GM19239 (cell line): Measurements from ENCODE around the gene CALML3.
"Not testable (repeated sequence)": the region's sequence is repeated elsewhere in the genome, so short reads cannot be mapped to it uniquely, and the experiment has no call there.

Source experiments
- DNase-seq: peaks from one replicate; pipeline ENCODE4 v3.0.0; 2011; ENCODE audit warnings: low spot score; ENCODE audit not compliant: insufficient read length
- FAIRE-seq: peaks from 2 replicates; lab custom pipeline; 2011; peaks lifted over from hg19 to GRCh38; lab: Jason Lieb, UNC

The CALML3 gene

DNA sequence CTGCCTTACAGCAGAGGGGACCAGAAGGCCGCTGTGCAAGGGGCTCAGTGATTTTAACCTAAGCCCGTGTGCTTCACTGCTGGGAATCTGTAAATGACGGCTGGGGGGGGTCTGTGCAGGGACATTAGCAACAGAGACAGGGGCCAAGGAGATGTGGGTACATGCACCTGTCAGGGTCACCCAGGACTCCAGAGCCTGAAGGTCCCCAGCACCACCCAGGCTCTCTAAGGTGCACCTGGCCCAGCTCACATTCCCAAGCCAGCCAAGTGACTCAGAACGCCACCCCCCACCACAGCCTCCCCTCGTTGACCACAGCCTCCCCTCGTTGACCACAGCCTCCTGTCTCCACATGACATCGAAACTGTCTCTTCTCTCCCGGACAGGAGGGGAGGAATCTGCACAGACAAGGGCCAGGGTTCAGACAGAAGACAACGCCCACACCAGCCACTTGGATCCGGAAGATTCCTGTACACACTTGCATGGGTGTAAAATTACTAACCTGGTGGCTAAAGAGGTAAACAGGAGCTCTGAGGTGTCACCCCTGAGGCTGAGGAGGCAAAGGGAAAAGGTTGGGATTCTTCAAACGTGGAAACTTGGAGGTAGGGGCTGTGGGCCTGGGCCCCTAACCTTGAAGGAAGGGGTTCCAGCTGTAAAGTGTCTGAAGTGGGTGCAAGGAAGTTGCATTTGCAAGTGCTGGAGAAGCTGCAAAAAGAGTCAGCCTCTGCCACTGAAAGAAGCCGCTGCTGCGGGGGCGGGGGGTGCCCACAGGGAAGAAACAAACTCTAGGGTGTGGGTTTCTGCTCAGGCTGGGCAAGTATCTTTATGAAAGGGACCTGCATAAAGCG, 27.0 kb downstream of the CALML3 start:
- DNase-seq (no peak), FAIRE-seq (no peak)

- DNase-seq (no peak), FAIRE-seq (no peak)
These were observed 27.9 kb downstream of the CALML3 start for GRCh38 chr10:5552376-5553321.

- FAIRE-seq (no peak), DNase-seq (no peak)
These were observed 28.8 kb downstream of the CALML3 start for GRCh38 chr10:5553400-5554170.

- DNase-seq, result no peak
- FAIRE-seq, result no peak
These were observed 30.3 kb downstream of the CALML3 start for GRCh38 chr10:5555021-5555510.

DNA sequence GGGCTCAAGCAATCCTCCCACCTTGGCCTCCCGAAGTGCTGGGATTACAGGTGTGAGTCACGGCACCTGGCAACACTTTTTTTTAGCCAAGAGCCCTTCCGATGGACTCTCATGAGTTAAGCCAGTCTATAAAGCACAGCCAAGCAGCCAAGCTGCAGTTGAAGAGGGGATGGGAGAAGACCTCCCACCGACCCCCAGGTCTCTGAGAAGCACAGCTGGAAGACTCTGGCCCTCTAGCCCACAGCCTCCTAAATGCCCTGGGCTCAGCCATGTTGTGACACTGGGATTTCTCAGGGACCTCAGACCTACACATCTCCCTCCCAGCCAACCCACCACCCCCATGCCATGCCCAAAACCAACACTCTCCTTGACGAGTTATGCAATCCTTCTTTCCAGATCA, 31.1 kb downstream of the CALML3 start:
- no peak for DNase-seq
- FAIRE-seq, result no peak

GRCh38 chr10:5556576-5556975, 31.8 kb downstream of the CALML3 start:
- no peak for FAIRE-seq

DNA sequence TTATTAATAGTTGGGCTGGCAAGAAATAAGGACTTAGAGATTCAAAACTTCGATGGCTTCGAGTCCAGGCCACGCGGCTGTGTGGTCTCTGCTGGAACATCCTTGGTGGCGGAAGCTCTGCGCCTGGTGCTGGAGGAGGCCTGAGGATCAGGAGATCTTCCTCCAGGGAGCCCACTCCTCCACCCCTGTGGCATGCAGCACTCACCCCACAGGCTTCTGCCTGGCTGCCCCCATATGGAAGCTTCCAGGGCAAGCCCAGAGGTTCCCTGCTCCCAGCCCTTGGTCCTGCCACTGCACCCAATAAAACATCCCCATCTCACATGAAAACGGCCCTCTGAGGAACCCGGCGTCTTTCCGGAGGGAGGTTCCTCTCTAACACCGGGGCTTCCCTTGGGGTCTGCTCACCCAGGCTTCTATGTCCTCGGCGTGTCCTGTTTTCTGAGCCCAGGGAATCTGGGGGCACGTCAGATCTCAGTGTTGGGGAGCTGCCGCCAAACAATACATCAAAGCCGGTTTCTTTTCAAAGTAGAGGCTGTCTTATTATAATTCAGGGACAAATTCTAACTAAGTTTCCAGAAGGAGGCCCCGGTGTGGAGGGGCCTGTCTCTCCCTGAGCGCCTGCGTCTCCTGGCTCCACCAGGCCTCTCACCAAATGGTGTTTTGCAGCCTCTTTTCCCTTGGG, 32.4 kb downstream of the CALML3 start:
- FAIRE-seq (no peak), DNase-seq (no peak)

More at GRCh38 chr10:5556576-5556975, 31.8 kb downstream of the CALML3 start:
- DNase-seq, result no peak

- DNase-seq (no peak), FAIRE-seq (no peak)
These were observed 33.3 kb downstream of the CALML3 start for GRCh38 chr10:5557799-5558771.

GRCh38 chr10:5559022-5559421, 34.3 kb downstream of the CALML3 start:
- not testable (repeated sequence) for DNase-seq, FAIRE-seq

DNA sequence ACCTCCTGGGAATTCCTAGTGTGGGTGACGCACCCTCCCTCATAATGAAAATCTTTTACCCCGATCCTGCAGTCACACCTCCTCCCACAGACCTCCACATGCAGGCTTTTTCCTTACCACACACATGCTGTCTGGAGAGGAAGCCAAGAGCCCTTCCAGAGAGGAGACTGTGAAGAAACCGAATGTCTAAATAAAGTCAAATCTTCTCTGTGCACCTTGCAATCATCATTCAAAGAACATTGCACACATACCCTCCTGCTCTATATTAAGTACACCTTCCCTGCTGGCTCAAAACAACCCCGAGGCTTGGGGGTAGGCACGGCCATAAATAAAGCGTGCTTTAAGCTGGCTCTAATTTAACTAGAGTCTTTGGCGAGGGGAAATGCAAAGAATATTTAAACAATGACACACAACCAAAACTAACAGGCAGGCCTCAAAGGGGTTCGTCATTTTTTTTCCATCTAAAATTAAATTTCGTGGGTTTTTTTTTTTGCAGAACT, 34.9 kb downstream of the CALML3 start:
- DNase-seq, result no peak
- no peak for FAIRE-seq

DNA sequence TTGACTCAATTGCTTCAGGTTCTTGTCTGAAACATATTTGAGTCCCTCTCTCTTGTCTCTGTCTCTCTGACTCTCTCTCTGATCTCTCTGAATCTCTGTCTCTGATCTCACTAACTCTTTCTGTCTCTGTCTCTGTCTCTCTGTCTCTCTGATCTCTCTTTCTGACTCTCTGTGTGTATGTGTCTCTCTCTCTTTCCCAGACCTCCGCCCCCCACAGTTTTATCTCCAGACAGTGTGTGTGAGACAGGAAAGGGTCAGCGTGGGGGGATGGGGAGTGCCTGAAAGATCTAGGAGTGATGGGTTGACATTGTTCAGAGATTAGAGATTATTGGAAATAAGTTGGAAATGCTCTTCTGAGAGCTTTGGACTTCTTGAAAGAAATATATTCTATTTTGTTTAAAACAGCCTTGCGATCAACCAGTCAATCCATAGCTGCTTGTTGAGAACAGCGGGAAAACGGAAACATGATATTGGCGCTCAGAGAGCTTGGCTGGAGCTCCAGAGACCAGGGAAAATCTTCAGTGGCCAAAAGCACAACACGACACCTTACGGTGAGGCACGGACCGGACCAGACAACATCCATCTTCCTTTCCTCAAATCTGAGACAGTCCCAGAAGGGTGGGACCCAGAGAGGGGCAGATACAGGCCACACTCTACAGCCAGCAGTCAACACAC, 35.5 kb downstream of the CALML3 start:
- no peak for FAIRE-seq

DNA sequence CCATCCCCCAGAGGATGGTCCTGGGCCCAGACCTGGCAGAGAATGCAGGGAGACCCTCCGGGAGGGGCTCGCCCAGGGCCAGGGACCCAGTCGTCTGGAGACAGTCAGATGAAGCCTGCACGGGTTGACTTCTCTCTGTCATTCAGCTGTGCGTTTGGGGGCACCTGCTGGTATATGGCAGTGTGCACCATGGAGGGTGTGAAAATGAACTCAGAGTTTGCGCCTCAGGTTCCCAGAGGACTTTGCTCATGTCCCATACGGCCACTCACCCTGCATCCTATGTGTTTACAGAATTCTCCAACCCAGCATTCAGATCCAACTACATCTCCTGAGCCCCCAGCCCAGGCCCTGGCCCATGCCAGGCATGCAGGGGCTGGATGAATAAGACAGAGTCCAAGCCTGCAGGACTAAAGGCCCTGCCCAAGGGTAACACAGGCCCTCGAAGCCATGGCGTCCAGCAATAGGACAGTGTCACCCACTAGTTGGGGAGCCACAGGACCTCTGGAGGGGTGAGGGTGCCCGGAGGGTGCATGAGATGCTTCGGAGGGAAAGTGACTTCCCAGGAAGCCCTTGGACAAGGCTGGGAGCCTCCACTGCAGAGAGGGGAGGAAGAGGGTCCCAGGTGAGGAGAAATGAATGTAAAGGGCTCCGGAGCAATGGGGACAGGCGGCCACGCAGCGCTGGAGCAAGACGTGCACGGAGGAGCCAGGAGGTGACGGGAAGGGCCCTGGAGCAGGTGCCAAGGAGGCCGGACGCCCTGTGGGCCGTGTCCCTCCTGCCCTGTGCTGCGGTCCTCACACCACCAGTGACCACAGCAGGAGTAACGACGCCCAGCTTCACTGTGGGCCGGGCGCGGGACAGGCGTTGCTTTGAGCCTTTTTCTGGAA, 36.3 kb downstream of the CALML3 start:
- DNase-seq, result no peak
- no peak for FAIRE-seq

More for the DNA sequence above, 35.5 kb downstream of the CALML3 start:
- DNase-seq, result no peak

DNA sequence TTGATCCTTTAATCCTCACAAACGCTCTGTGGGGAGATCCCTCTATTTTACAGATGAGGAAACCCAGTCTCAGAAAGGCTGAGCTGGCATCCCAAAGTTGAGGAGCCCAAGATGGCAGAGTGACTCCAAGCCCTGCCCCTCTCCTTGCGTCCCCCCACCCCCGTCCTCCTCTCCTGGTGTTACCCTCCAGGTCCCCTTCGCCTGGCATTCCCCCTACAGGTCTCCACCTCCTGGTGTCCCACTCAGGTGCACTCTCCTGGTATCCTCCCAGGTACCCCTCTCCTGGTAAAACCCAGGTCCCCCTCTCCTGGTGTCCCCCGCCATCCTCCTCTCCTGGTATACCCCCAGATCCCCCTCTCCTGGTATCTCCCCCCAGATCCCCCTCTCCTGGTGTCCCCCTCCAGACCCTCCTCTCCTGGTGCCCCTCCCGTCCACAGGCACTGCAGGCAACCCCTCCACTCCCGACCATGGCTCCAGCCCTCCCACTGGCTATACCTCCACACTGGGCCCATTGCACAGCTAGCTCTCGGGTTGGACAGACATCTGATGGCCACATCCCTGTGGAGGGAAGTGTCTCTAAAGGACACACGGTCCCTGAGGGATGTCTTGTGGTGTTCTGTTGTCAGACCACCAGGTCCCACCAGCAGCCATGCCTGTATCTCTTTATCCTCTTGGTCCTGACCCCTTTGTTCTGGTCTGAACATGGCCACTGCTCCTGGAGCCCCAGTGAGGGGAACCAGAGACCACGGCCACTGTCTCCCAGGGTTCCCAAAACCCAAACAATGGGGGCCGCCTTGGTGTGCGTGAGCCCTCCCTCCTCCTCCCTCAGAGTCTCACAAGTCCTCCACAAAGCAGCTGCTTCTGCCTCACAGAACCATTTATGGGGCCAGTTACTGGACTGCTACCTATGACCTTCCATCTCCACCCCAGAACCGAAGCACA, 37.2 kb downstream of the CALML3 start:
- FAIRE-seq (no peak), DNase-seq (no peak)

- DNase-seq (no peak), FAIRE-seq (no peak)
These were observed 38.7 kb downstream of the CALML3 start for GRCh38 chr10:5563321-5563961.

DNA sequence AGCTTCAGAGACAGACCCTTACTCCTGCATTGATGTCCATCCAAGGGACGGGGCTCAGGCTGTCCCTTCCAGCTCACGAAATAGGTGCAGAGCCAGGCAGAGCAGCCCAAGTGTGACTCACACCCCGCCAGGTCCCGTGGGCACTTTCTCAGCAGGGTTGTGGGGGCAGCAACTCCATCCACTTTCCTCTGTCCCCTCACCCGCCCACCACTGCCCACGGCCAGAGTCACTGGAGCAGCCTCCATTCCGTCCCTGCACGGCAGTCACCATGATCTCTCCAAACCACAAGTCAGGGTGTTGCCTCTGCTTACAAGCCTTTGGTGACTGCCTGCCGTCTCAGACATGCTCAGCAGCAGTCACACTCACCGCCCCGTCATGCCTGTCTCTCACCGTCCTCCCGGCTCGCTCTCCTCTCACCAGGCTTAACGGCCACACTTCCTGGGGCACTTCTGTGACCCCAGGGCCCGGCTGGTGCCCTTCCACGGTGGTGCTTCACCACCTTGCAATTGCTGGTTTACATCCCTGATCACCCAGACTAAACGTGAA, 39.3 kb downstream of the CALML3 start:
- FAIRE-seq (no peak), DNase-seq (no peak)
